GM12873 (cell line): ENCODE measurements around the gene TNNT3.

Experiments used
- CTCF ChIP-seq: IDR thresholded peaks from 2 replicates; pipeline ENCODE4 v1.5.1; 2012; ENCODE audit warnings: low read depth, mild to moderate bottlenecking, moderate library complexity, low read length, control low read depth; ENCODE audit not compliant: insufficient read depth; ENCODE audit errors: missing control alignments

Gene TNNT3

GRCh38 chr11:1919391-1920127 is at the start of gene TNNT3:
TSS of gene TNNT3 (plus strand) at chr11:1919703. CDS start at chr11:1922875, 3,172 bp downstream.
- no peak for TF ChIP-seq CTCF

GRCh38 chr11:1870326-1870696 is 49.2 kb upstream of the TNNT3 start:
- no peak for TF ChIP-seq CTCF

GRCh38 chr11:1870721-1871466 is 48.6 kb upstream of the TNNT3 start:
- TF ChIP-seq CTCF, result no peak

- no peak for TF ChIP-seq CTCF
Measured at GRCh38 chr11:1871531-1871930, 48.0 kb upstream of the TNNT3 start.

GRCh38 chr11:1872267-1872985 is 47.1 kb upstream of the TNNT3 start:
- no peak for TF ChIP-seq CTCF

- no peak for TF ChIP-seq CTCF
Measured at GRCh38 chr11:1873048-1873812, 46.3 kb upstream of the TNNT3 start.
